Glutamatergic neuron (in vitro differentiated cells): ENCODE measurements around the gene AHI1. TPM values are rescaled to one million over a fixed set of nuclear protein-coding genes. Genes with fewer than 3 reads are reported as not detected.
"Not testable (repeated sequence)": the region's sequence is repeated elsewhere in the genome, so short reads cannot be mapped to it uniquely, and the experiment has no call there.

ENCODE experiments used
- DNase-seq: peaks from one replicate; pipeline ENCODE4 v3.0.0; 2022
- H3K27ac Mint-ChIP-seq: one replicate; pipeline ENCODE4 v1.8.0; 2020; ENCODE audit warnings: mild to moderate bottlenecking, mixed read lengths, inconsistent platforms; ENCODE audit not compliant: unreplicated experiment
- H3K27me3 Mint-ChIP-seq: one replicate; pipeline ENCODE4 v1.8.0; 2020; ENCODE audit warnings: mild to moderate bottlenecking, moderate library complexity, mixed read lengths, inconsistent platforms; ENCODE audit not compliant: unreplicated experiment
- H3K36me3 Mint-ChIP-seq: one replicate; pipeline ENCODE4 v1.8.0; 2020; ENCODE audit warnings: mild to moderate bottlenecking, mixed read lengths, inconsistent platforms; ENCODE audit not compliant: unreplicated experiment
- H3K4me1 Mint-ChIP-seq: one replicate; pipeline ENCODE4 v1.8.0; 2020; ENCODE audit warnings: mild to moderate bottlenecking, low read depth, mixed read lengths, inconsistent platforms; ENCODE audit not compliant: unreplicated experiment
- H3K4me3 Mint-ChIP-seq: one replicate; pipeline ENCODE4 v1.8.0; 2020; ENCODE audit warnings: mild to moderate bottlenecking, mixed read lengths, inconsistent platforms; ENCODE audit not compliant: unreplicated experiment
- H3K9me3 Mint-ChIP-seq: one replicate; pipeline ENCODE4 v1.8.0; 2020; ENCODE audit warnings: mild to moderate bottlenecking, moderate library complexity, mixed read lengths, inconsistent platforms; ENCODE audit not compliant: unreplicated experiment
- CTCF ChIP-seq: fragments of 200-600 bp; sonication (generic); IDR thresholded peaks from one replicate; pipeline ENCODE4 v1.5.0; 2021; ENCODE audit not compliant: partially characterized antibody, unreplicated experiment
- total RNA-seq: library from RNA; stranded (reverse); fragmentation: NEBNext Ultra II Directional; extraction: Animal tissue kit (Norgen Biotek cat#: 25700); gene quantifications from one replicate; pipeline ENCODE4 v1.2.1, GENCODE V29; 2021; ENCODE audit not compliant: unreplicated experiment

Gene AHI1
- total RNA-seq, 1 donor from 2014 or later: 11.1 TPM

- Mint-ChIP-seq H3K27ac (no peak overlapping the region), H3K4me3 (no peak overlapping the region), H3K27me3 (peaks cover 1% of the 10 kb centered on the region), H3K4me1 (no peaks in the 10 kb centered on the region), H3K9me3 (no peaks in the 10 kb centered on the region), H3K36me3 (no peaks in the 10 kb centered on the region)
- TF ChIP-seq CTCF: no peak
- no peak for DNase-seq
Observed at GRCh38 chr6:135490381-135490780, 7.2 kb downstream of the AHI1 start.

GRCh38 chr6:135488023-135488422 lies 9.5 kb downstream of the AHI1 start:
- no peaks in the 10 kb centered on the region for H3K27me3 Mint-ChIP-seq
- H3K9me3 Mint-ChIP-seq: no peaks in the 10 kb centered on the region
- no peak overlapping the region for H3K27ac Mint-ChIP-seq
- no peaks in the 10 kb centered on the region for H3K4me1 Mint-ChIP-seq
- DNase-seq: no peak
- H3K4me3 Mint-ChIP-seq: no peak overlapping the region
- H3K36me3 Mint-ChIP-seq: peaks cover 13% of the 10 kb centered on the region
- TF ChIP-seq CTCF: no peak

GRCh38 chr6:135483903-135484302 lies 13.6 kb downstream of the AHI1 start:
- not testable (repeated sequence) for H3K4me1 Mint-ChIP-seq, H3K9me3 Mint-ChIP-seq, H3K4me3 Mint-ChIP-seq, H3K27ac Mint-ChIP-seq, DNase-seq, H3K27me3 Mint-ChIP-seq
- H3K36me3 Mint-ChIP-seq: peaks cover 34% of the 10 kb centered on the region

- DNase-seq: no peak
- TF ChIP-seq CTCF: no peak
- Mint-ChIP-seq H3K27me3 (no peaks in the 10 kb centered on the region), H3K36me3 (peaks cover 45% of the 10 kb centered on the region), H3K27ac (no peak overlapping the region), H3K4me1 (no peaks in the 10 kb centered on the region), H3K9me3 (peaks cover 15% of the 10 kb centered on the region), H3K4me3 (no peak overlapping the region)
Observed at GRCh38 chr6:135481783-135482369, 15.7 kb downstream of the AHI1 start.

GRCh38 chr6:135479601-135480000 lies 17.9 kb downstream of the AHI1 start:
- Mint-ChIP-seq H3K4me3 (no peak overlapping the region), H3K4me1 (no peaks in the 10 kb centered on the region), H3K27ac (no peak overlapping the region), H3K36me3 (peaks cover 45% of the 10 kb centered on the region), H3K27me3 (no peaks in the 10 kb centered on the region), H3K9me3 (peaks cover 15% of the 10 kb centered on the region)
- TF ChIP-seq CTCF: no peak
- no peak for DNase-seq
